HG03575 (cell line): ENCODE measurements around the gene CDX1.

ENCODE experiments used
- ATAC-seq: cut with Tn5 transposase; IDR thresholded peaks from one replicate; pipeline ENCODE4 v1.9.1; 2021; ENCODE audit not compliant: unreplicated experiment, insufficient number of reproducible peaks, low FRiP score; ENCODE audit errors: extremely low read depth

CDX1 gene

GRCh38 chr5:150129813-150130492 is 36.6 kb upstream of the CDX1 start:
- no peak for ATAC-seq

GRCh38 chr5:150130493-150130922 is 36.1 kb upstream of the CDX1 start:
- no peak for ATAC-seq

- ATAC-seq = no peak
Measured at GRCh38 chr5:150131461-150131860, 35.1 kb upstream of the CDX1 start.

- no peak for ATAC-seq
Measured at GRCh38 chr5:150131978-150132694, 34.4 kb upstream of the CDX1 start.

GRCh38 chr5:150132740-150133139 is 33.8 kb upstream of the CDX1 start:
- ATAC-seq = no peak

- ATAC-seq = no peak
Measured at GRCh38 chr5:150133581-150134197, 32.9 kb upstream of the CDX1 start.

GRCh38 chr5:150134198-150134588 is 32.4 kb upstream of the CDX1 start:
- ATAC-seq = no peak

- ATAC-seq = no peak
Measured at GRCh38 chr5:150135557-150136304, 30.8 kb upstream of the CDX1 start.

GRCh38 chr5:150136305-150137167 is 30.0 kb upstream of the CDX1 start:
- ATAC-seq = no peak

GRCh38 chr5:150137168-150137957 is 29.2 kb upstream of the CDX1 start:
- no peak for ATAC-seq

- no peak for ATAC-seq
Measured at GRCh38 chr5:150137997-150138396, 28.6 kb upstream of the CDX1 start.

- no peak for ATAC-seq
Measured at GRCh38 chr5:150138551-150139265, 27.9 kb upstream of the CDX1 start.

- no peak for ATAC-seq
Measured at GRCh38 chr5:150139334-150139733, 27.2 kb upstream of the CDX1 start.

GRCh38 chr5:150140830-150141229 is 25.7 kb upstream of the CDX1 start:
- ATAC-seq = no peak

- no peak for ATAC-seq
Measured at GRCh38 chr5:150141544-150142184, 24.9 kb upstream of the CDX1 start.

- no peak for ATAC-seq
Measured at GRCh38 chr5:150142185-150142958, 24.2 kb upstream of the CDX1 start.
